Occipital lobe (tissue), 2 donors: ENCODE measurements around the gene KLHL1. TPM values are rescaled to one million over a fixed set of nuclear protein-coding genes. Genes with fewer than 3 reads are reported as not detected.
"Not testable (repeated sequence)": the region's sequence is repeated elsewhere in the genome, so short reads cannot be mapped to it uniquely, and the experiment has no call there.

Source experiments
- DNase-seq: peaks from one replicate; lab custom pipeline; 2025; lab: John Stamatoyannopoulos, UW
- total RNA-seq: library from RNA; depleted of rRNA; stranded (reverse); fragments of >200 nt; gene quantifications from one replicate; pipeline ENCODE4 v1.2.3, GENCODE V29; 2014

The KLHL1 gene, protein sequence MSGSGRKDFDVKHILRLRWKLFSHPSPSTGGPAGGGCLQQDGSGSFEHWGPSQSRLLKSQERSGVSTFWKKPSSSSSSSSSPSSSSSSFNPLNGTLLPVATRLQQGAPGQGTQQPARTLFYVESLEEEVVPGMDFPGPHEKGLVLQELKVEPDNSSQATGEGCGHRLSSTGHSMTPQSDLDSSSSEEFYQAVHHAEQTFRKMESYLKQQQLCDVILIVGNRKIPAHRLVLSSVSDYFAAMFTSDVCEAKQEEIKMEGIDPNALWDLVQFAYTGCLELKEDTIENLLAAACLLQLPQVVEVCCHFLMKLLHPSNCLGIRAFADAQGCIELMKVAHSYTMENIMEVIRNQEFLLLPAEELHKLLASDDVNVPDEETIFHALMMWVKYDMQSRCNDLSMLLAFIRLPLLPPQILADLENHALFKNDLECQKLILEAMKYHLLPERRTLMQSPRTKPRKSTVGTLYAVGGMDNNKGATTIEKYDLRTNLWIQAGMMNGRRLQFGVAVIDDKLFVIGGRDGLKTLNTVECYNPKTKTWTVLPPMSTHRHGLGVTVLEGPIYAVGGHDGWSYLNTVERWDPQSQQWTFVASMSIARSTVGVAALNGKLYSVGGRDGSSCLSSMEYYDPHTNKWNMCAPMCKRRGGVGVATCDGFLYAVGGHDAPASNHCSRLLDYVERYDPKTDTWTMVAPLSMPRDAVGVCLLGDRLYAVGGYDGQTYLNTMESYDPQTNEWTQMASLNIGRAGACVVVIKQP
- 106 TPM for total RNA-seq

DNA sequence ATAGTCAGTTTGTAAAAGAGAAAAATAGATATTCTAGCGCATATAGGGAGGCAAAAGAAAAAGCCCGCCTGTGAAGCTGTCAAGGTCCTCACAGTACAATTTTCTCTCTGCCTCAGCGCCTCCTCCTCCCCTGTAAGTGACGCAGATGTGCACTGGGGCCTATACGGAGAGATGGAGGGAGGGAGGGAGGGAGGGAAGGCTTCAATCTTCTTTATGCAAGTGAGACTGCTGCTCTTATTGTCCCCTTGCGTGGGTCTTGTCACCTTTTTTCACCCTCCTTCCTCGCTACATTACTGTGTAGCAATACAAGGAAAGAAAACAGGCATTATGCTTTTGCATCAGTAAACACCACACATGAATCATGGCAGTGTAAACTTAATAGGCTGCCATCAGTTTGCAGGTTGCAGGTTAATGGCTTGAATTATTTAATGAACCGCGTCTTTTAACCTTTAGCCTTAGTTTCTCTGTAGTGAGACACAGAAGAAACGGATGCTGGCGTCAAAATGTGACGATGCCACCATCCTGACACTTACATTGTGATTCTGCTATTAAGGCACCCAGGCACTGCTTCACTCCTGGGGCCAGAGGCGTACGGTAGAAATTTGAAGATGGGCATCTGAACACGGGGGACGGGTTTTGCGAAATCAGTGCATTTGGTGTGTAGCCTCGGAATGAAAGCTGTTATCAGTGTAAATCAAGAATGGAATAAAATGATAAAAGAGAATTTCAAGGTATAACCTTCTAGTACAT is at the start of gene KLHL1:
Gene KLHL1, minus strand, starts transcription at position 97 of the 750 bp plus-strand sequence. CDS start 753 bp downstream, outside the sequence.
- no peak for DNase-seq

DNA sequence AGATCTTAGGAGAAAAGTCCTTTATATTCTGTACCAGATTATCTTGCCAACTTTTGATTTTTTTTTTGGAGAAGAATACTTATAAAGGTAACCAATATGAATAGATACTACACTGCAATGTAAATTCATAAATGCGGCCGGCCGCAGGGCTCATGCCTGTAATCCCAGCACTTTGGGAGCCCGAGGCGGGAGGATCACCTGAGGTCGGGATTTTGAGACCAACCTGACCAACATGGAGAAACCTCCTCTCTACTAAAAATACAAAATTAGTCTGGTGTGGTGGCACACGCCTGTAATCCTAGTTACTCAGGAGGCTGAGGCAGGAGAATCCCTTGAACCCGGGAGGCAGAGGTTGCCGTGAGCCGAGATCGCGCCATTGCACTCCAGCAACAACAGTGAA is 34.4 kb upstream of the KLHL1 start:
- not testable (repeated sequence) for DNase-seq

DNA sequence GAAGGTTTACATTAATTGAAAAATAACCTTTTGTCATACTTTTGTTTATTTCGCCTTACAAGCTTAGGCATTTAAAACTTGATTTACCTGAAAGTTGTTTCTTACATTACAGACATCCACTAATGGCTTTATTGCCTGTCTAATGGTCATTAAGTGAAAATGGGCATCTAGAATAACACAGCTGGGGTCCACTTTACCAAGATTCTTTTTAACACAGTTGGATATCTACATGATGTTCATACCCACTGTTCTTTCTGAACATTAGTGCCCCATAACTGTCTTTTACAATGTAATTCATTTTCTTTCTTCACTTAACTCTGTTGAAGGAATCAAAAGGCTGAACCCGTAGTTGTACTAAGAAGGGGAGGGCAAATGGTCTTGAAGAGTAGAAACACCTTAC is 19.8 kb upstream of the KLHL1 start:
- no peak for DNase-seq

DNA sequence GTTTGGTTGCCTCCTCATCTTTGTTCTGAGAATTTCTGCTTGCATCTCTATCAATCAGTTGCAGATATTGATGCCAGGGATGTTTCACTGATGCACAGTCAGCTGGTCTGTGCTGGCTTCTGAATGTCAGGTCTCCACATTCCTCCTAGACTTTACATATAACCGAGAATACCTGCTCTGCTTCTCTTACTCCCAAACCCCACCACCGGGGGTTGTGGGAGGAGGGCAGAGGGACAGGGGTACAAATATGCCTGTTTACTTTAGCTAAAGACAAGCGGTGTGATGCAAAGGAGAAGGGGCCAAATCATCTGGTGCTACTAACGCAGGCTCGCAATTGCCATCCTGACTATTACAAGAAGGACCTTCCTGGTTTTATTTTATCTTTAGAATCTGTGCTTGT is 17.4 kb upstream of the KLHL1 start:
- DNase-seq = no peak

DNA sequence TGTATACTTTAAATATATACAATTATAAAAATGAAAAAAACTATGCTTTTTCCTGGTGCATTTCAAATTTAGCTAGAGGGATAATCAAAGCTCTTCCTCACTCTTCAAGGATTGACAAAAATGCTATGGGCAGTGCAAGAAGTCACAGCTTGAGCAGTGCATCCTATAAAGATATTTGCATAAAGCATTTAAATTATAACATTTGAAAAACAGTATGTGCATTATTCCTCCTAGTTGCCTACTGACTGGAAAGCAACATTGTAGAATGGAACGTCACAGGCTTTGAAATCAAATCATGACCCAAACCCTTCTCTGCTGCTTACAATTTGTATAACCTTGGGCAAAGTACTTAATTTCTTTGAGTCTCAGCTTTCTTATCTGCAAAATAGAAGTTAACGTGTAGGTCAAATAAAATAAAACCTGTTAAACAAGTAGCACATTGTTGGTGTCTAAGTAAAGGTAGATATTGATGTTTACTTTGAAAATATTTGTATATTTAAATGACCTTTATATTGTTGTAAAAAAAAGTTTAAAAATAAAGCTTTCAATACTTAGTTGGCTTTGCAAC is 9.2 kb upstream of the KLHL1 start:
- DNase-seq = no peak

DNA sequence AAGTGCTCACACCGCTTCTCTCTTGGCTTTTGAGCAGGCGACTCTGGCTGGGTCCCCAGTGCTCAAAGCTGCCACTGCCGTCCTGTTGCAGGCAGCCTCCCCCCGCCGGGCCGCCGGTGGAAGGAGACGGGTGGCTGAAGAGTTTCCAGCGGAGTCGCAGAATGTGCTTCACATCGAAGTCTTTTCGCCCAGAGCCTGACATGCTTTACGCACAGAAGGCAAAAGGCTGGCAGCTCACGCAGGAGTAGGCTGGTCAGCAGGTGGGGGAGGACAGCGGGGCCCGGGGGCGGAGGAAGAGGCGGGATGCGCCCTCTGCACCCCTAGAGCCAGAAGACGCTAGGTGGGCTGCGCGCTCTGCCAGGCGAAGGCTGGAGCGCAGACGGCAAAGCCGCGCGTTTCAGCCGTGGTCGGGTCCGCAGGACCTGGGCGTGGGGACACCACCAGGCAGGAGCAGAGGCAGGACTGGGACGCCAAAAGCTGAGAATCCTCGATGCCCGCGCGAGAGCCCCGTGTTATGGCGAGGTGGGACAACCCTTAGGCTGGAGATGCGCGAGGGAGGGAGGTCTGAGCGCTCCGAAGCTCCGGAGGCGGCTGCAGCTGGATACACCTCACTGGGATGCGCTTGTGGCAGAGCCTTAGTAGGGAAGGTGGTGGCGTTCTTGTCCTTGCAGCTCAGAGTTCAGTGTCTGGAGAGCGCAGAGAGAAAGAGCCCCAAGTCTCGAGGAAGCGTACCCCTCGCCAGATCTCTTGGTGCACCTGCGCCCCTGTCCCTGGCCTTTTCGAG is 562 bp downstream of the KLHL1 start, which contains the start of gene ATXN8OS:
Gene ATXN8OS, plus strand, starts transcription at position 329 of the 784 bp plus-strand sequence.
- DNase-seq = no peak

DNA sequence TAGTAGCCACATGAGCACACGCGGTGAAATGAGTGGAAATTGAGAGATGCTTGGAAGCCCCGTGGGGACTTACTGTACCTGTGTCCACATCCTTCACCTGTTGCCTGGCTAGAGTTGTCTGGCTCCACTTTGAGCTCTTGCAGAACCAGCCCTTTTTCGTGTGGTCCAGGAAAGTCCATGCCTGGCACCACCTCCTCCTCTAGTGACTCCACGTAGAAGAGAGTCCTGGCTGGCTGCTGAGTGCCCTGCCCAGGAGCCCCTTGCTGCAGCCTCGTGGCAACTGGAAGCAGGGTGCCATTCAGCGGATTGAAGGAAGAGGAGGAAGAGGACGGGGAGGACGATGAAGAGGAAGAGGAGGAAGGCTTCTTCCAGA is 1.1 kb downstream of the KLHL1 start:
- no peak for DNase-seq

DNA sequence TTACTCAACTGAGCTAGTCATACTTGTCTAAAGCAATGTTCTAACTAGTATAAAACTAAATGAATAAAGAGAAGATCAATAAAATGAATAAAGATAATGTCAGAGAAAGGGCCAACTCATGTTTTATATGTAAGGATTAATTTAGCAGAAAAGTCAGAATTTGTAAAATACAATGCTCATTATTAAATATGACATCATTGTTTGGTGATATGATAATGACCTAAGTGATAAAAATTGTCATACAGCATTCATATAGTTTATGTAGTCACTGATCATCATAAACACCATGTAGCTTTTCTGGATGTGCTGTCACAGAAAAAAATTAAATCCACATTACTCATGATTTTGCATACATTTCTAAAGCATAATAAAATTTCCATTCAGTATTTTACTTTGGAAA is 3.8 kb downstream of the KLHL1 start:
- no peak for DNase-seq

DNA sequence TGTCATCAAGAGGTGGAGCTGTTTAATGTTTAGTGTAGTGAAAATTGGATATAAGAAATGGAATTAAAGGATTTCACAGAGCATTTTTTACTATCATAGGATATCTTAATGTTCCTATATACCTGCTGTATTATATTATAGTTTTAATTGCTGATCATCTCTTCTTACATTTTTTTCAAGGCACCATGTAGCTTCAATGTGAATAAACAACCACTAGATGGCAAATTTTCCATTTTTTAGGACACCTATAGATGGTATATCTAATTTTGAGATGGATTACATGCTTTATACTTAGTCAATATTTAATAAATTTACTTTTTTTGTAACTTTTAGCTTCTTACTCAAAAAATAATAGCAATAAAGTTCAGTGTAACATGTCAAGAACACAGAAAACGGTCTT is 9.6 kb downstream of the KLHL1 start:
- DNase-seq = no peak

DNA sequence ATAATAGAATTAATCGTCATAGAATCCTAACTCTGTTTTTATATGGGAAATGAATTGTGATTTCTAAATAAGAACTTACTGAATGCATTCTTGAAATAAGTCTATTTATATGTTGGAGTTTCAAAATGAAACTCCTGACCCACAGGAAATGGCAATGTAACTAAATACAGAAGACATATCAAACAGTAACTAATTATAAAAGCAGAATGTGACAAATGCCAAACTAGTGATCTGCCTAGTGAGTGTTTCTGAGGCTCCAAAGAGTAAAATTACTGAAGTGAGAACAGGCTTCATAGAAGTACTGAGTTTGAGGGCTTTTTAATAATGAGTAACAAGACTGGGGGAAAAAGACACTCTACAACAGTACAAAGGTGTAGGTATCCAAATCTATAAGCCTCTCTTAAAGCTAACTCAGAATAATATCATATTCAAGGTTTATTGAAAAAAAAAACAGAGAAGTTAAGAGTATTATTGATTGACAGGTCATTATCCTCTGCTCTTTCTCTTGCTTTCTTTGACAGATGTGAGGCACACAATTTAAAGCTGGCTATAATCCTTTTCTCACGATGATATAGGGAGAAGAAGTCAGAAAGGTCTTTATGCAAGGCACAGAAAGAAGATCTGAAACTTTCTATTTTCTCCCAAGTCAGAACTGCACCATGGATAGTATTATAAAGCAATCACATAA is 18.1 kb downstream of the KLHL1 start:
- no peak for DNase-seq

DNA sequence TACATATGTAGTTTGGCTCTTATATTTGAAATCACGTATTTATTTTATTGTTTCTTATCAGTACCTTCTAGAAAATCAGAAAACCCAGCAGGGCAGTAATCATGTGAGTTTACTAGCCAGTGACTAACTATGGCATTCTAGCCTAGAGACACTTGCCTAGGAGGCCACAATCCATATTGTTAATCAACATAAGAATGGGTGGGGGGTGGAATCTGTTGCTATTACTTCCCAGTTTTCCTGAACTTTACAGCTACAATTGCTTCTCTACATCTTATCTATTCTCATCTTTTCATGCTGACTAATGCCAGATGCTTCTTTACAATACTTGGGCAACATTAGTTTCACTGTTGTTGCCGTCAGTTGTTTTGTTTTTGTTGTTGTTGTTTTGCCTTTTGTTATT is 19.3 kb downstream of the KLHL1 start:
- DNase-seq = no peak

DNA sequence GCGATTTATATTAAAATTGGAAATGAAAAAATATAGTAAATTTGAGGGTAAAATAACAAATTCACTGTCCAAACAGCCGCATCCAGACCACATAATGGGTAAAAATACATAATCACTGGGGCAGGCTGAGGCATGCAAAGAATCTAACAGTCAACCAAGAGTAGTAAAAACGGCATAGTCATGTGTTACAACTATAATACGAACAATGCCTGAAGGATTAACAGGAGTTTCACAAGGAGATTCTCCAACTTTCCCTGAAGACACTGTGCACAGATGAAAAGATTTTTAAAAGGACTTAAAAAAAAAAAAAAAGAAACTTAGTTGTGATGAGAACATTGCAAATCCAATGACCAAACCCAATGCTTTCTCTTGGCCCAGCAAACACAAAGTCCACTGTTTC is 21.0 kb downstream of the KLHL1 start:
- no peak for DNase-seq

DNA sequence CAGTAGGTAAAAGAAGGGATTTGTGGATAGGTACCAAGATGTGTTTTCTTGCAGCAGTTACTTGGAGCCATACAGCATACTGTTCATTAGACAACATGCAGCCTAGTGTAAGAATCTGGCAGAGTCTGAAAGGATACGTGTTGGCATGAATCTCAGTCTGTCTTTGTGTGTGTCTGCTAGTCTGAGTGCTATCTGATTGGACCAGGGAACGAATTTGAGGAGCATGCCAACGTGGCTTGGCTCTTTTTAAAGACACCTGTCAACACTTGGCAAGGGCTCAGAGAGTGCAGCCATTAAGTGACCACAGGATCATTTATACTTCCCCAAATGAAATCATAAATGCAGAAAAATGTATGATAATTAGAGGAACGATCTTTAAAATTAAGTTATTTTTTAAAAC is 28.2 kb downstream of the KLHL1 start:
- DNase-seq = no peak

DNA sequence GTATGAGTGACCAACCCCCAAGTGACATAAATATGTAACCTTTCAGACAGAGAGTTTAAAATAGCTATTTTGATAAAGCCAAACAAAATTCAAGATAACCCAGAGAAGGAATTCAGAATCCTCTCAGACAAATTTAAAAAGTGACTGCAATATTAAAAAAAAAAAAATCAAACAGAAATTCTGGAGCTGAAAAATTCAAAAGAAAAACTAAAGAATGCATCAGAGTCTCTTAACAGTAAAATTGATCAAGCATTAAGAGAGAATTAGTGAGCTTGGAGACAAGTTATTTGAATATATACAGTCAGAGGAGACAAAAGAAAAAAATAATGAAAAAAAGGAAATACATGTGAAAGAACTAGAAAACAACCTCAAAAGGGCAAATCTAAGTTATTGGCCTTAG is 53.7 kb downstream of the KLHL1 start:
- no peak for DNase-seq

DNA sequence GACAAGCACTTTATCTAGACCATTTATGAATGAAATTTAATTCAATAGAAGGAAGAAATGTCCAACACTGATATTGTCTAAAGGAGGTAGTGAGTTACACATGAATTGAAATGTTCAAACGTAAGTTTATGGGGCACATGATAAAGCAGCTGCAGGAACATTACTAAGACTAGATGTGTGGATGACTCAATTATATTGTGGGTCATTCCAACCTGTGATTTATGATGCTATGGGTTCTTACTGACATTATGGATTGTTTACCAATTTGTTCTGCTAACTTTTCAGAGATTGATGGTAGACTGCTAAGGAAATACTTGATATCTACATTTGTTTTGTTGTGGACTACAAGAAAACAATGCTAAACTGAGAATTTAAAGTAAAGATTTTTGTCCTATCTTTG is 56.7 kb downstream of the KLHL1 start:
- no peak for DNase-seq

DNA sequence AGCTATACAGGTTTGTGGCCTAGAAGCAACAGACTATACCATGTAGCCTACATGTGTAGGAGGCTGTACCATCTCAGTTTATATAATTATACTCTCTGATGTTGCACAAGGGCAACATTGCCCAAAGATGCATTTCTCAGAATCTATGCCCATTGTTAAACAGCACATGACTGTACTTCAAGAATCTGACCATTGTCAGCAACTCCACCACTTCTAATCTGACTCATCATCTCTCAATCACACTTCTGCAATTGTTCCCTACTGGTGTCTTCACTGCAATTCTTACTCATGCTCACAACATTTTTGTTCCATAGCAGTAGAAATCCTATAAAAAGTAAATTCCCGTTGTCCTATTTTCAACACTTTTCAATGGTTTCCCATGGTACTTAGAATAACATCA is 64.6 kb downstream of the KLHL1 start:
- no peak for DNase-seq

DNA sequence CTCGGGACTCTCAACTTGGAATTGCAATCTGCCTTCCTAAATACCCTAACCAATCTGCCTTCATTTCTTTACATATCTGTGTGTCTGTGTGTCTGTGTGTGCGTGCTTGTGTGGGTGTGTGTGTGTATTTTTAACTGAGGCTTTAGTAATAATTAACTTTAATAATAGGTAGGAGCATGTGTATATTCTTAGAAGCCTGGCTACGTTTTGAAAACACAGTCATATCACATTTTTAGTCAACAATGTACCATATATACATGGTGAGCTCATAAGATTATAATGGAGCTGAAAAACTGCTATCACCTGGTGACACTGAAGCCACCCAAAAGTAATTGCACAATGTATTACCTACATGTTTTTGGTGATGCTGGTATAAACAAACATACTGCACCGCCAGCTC is 66.1 kb downstream of the KLHL1 start:
- DNase-seq = no peak

DNA sequence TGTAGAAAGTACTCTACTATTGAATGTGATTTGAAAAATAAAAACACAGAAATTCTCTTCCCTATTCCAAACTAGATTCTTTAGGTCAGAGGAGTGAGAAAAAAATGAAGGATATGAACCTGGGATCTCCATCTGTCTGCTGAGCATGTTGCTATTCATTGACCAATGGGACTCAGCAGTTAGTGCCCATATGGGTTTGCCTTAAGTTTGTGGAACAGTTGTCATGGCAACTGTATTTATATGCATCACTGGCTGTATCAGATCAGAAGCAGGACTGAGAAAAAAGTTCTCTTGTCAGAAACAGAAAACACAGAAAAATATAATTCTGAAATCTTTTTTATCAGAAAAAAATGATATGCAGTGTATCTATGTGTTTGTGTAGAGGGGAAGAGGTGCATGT is 74.0 kb downstream of the KLHL1 start:
- no peak for DNase-seq

DNA sequence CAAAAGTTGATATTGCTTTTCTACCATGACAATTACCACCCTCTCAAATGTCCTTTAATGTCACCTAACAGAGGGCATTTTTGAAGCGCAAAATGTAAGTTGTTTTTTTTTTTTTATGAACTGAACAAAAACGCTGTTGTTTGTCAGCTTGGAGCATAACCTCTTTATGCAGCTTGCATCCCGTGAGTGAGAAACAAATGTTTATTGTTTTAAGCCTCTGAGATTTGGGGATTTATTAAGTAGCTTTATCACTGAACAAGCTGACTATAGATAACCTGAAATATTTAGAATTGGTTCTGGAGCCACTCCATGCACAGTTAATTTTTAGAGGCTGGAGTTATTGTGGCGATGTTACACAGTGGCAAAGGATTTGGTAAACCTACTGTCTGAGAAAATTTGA is 80.7 kb downstream of the KLHL1 start:
- no peak for DNase-seq

DNA sequence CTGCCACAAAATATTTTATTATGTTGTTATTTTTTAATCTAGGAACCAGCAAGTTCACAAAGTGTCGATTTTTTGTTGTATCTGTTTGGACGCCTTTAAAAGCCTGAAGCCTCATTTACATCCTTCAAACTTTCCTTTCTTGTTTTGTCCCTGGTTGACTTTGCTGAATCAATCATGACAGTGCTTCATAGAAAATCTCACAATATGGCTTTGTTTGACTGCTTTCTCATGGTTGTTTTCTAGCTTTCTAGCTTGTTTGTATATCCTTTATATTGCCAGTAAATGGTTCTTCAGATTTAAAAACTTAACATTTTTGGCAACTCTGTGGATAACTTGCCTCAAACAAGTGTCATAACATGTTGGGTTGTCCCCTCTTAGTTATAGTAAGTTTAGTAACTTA is 84.7 kb downstream of the KLHL1 start:
- DNase-seq = no peak

DNA sequence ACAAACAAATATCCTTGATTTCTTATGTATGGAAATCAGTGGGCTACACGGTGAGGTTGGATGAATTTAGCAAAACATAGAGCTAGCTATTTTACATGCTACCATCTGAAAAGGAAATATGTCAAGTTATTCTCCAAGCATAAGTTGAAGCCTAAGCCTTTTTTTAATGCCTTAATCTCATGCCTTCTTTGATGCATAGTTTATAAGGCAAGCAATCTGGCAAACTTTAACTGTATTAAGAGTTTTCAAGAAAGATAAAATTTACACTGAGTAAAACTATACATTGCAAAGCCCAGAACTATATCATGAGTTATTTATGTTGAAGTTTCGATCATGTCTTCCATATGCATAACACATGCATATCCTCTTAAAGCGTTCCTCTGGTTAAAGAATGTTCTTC is 85.6 kb downstream of the KLHL1 start:
- DNase-seq = no peak
